A549 (cell line): ENCODE results near the gene OSBPL8. TPM values are rescaled to one million over a fixed set of nuclear protein-coding genes. Genes with fewer than 3 reads are reported as not detected.

Experiments used
- ATAC-seq, 2 experiments: fragments of 200-7000 bp in 1 of 2; fragments of >200 bp in 1 of 2; cut with Nextera tagmentation in 1 of 2; cut with Tn5 transposase in 1 of 2; 3 replicates each; pipeline versions ENCODE4 v1.8.0 to v1.9.1; 2018 to 2020; ENCODE audit warnings: mild to moderate bottlenecking in 1 of 2, moderate library complexity in 1 of 2
- CTCF ChIA-PET: fragments of 300-600 bp; sonication (Branson Sonifier 250); formaldehyde crosslinking; extraction: SDS; loops from one replicate; lab custom pipeline; 2021; ENCODE audit warnings: antibody characterized with exemption, inconsistent platforms; lab: Yijun Ruan, JAX
- POLR2A ChIA-PET: fragments of 350-600 bp; formaldehyde crosslinking; extraction: SDS; loops from one replicate; lab custom pipeline; 2021; ENCODE audit warnings: antibody characterized with exemption, inconsistent platforms; lab: Yijun Ruan, JAX
- DNase-seq, 2 experiments: peaks; one replicate each; pipeline versions ENCODE4 v3.0.0 to v3.0.0-alpha.2; 2011 to 2016; ENCODE audit warnings: low read depth in 1 of 2, low spot score in 1 of 2
- FAIRE-seq: peaks from 2 replicates; lab custom pipeline; 2011; peaks lifted over from hg19 to GRCh38; lab: Jason Lieb, UNC
- H3K27ac ChIP-seq, 2 experiments: fragments of >200 bp; sonication (Bioruptor Twin); formaldehyde crosslinking; 3 replicates each; pipeline ENCODE4 v1.5.1; 2016 to 2017
- H3K4me1 ChIP-seq: fragments of >200 bp; sonication (Bioruptor Twin); formaldehyde crosslinking; 3 replicates; pipeline ENCODE4 v1.6.1; 2016
- H3K4me2 ChIP-seq: fragments of >200 bp; sonication (Bioruptor Twin); formaldehyde crosslinking; 3 replicates; pipeline ENCODE4 v1.6.1; 2016
- H3K4me3 ChIP-seq: fragments of >200 bp; sonication (Bioruptor Twin); formaldehyde crosslinking; 3 replicates; pipeline ENCODE4 v1.5.1; 2016
- H3K9me3 ChIP-seq: fragments of >200 bp; sonication (Bioruptor Twin); formaldehyde crosslinking; 3 replicates; pipeline ENCODE4 v1.6.1; 2016
- BCL3 ChIP-seq: fragments of >200 bp; sonication (Bioruptor Twin); formaldehyde crosslinking; IDR thresholded peaks from 3 replicates; pipeline ENCODE4 v1.6.1; 2016
- CHD2 ChIP-seq: fragments of 150-350 bp; IDR thresholded peaks from 2 replicates; pipeline ENCODE4 v1.6.1; 2014; ENCODE audit warnings: low read length; ENCODE audit not compliant: partially characterized antibody
- EHMT2 ChIP-seq: fragments of 200-600 bp; sonication (generic); IDR thresholded peaks from 2 replicates; pipeline ENCODE4 v1.6.1; 2016; ENCODE audit warnings: antibody characterized with exemption, low read depth, mild to moderate bottlenecking, moderate library complexity
- ELK1 ChIP-seq: fragments of 150-350 bp; IDR thresholded peaks from 2 replicates; pipeline ENCODE4 v1.6.1; 2014; ENCODE audit warnings: low read depth, mild to moderate bottlenecking, low read length
- EP300 ChIP-seq, 2 experiments: fragments of >200 bp; sonication (Bioruptor Twin); formaldehyde crosslinking; IDR thresholded peaks; 2 replicates in 1 of 2; 3 replicates in 1 of 2; pipeline ENCODE4 v1.6.1; 2016 to 2017
- ESRRA ChIP-seq: fragments of 150-350 bp; IDR thresholded peaks from 2 replicates; pipeline ENCODE4 v1.6.1; 2014; ENCODE audit warnings: mild to moderate bottlenecking, low read length, borderline replicate concordance
- FOSL2 ChIP-seq, 2 experiments: fragments of 450-650 bp in 1 of 2; fragments of >200 bp in 1 of 2; sonication (Bioruptor Twin) in 1 of 2; formaldehyde crosslinking; IDR thresholded peaks; 2 replicates each; pipeline versions ENCODE4 v1.5.0 to v1.6.1; 2016 to 2020; ENCODE audit warnings: mild to moderate bottlenecking in 1 of 2, moderate library complexity in 1 of 2
- HDAC2 ChIP-seq: fragments of 200-600 bp; sonication (generic); IDR thresholded peaks from 2 replicates; pipeline ENCODE4 v1.6.1; 2016
- HOXB13 ChIP-seq: fragments of 250-450 bp; sonication (Bioruptor Pico); IDR thresholded peaks from 2 replicates; pipeline ENCODE4 v1.5.0; 2020; ENCODE audit warnings: low read depth, mild to moderate bottlenecking, moderate library complexity
- JUN ChIP-seq, 2 experiments: fragments of >200 bp; sonication (Bioruptor Twin); formaldehyde crosslinking; IDR thresholded peaks; 2 replicates in 1 of 2; 3 replicates in 1 of 2; pipeline ENCODE4 v1.6.1; 2016 to 2017
- KDM1A ChIP-seq: fragments of 200-600 bp; sonication (generic); IDR thresholded peaks from 2 replicates; pipeline ENCODE4 v1.6.1; 2016; ENCODE audit warnings: low read depth, mild to moderate bottlenecking
- KDM5A ChIP-seq: fragments of 200-600 bp; sonication (generic); IDR thresholded peaks from 2 replicates; pipeline ENCODE4 v1.6.1; 2016; ENCODE audit warnings: antibody characterized with exemption, mild to moderate bottlenecking
- MAFK ChIP-seq: fragments of 450-650 bp; IDR thresholded peaks from 2 replicates; pipeline ENCODE4 v1.6.1; 2014; ENCODE audit not compliant: partially characterized antibody
- MAX ChIP-seq: IDR thresholded peaks from 2 replicates; pipeline ENCODE4 v1.6.1; 2012
- PBX3 ChIP-seq: IDR thresholded peaks from 2 replicates; pipeline ENCODE4 v1.6.1; 2012
- PHF8 ChIP-seq: fragments of 200-600 bp; sonication (generic); IDR thresholded peaks from 2 replicates; pipeline ENCODE4 v1.6.1; 2016; ENCODE audit warnings: low read depth, mild to moderate bottlenecking, antibody characterized with exemption, moderate library complexity, borderline replicate concordance
- POLR2A ChIP-seq: IDR thresholded peaks from 2 replicates; pipeline ENCODE4 v1.6.1; 2012; ENCODE audit warnings: mild to moderate bottlenecking, low read length
- RAD21 ChIP-seq, 2 experiments: fragments of >200 bp in 1 of 2; sonication (Bioruptor Twin) in 1 of 2; formaldehyde crosslinking in 1 of 2; IDR thresholded peaks in 1 of 2; conservative IDR thresholded peaks in 1 of 2; 2 replicates in 1 of 2; 3 replicates in 1 of 2; pipeline ENCODE4 v1.6.1; 2012 to 2018; ENCODE audit warnings: inconsistent platforms in 1 of 2
- RFX5 ChIP-seq: fragments of 450-650 bp; IDR thresholded peaks from 2 replicates; pipeline ENCODE4 v1.7.1; 2014; ENCODE audit warnings: antibody characterized with exemption, mild to moderate bottlenecking, moderate library complexity
- ZNF302 ChIP-seq: fragments of 250-450 bp; sonication (Bioruptor Pico); IDR thresholded peaks from 2 replicates; pipeline ENCODE4 v1.9.0; 2021; ENCODE audit warnings: inconsistent platforms, mild to moderate bottlenecking, moderate library complexity
- WGBS: methylation state at CpG from one replicate; pipeline ENCODE4 v1.1.6; 2017; ENCODE audit errors: missing lambda C conversion rate; 5-methylcytosine and 5-hydroxymethylcytosine counted together
- polyA plus RNA-seq, 4 experiments: library from polyadenylated mRNA; depleted of rRNA in 3 of 4; stranded (reverse); fragments of >200 nt; fragmentation: RNase III in 1 of 4; extraction: RNeasy Plus Mini Kit Qiagen cat#74134 plus additional on column Dnase treatment in 1 of 4; gene quantifications; 2 replicates in 3 of 4; 3 replicates in 1 of 4; pipeline ENCODE4 v1.2.3, GENCODE V29; 2011 to 2017

OSBPL8 gene
- polyA plus RNA-seq, 2 of the 4 experiments (the other 2 are of a cell fraction): 15.4 to 43.2 TPM

- TF ChIP-seq PHF8 (no peak), ZNF302 (no peak), ESRRA (no peak), KDM5A (no peak), BCL3 (no peak), KDM1A (no peak), HDAC2 (no peak), RAD21 (conservative IDR thresholded peaks at IDR 0.05 in 1 of 2, IDR thresholded peaks at IDR 0.05 in 1 of 2) (no peak), FOSL2 (IDR thresholded peaks at IDR 0.05) (no peak), FOSL2 (CRISPR knock-in tag; IDR thresholded peaks at IDR 0.05) (no peak), PBX3 (no peak)
- FAIRE-seq (no peak), ATAC-seq (no peak), DNase-seq (no peak)
- Histone ChIP-seq H3K9me3 (peaks cover 26% of the 10 kb centered on the region), H3K4me1 (no peaks in the 10 kb centered on the region), H3K27ac (no peak overlapping the region), H3K4me2 (no peak overlapping the region), H3K4me3 (no peak overlapping the region)
- 70% methylated on average over 1 of the region's 1 CpG for WGBS
- POLR2A ChIA-PET: no interaction called here
- CTCF ChIA-PET: no interaction called here
Observed at GRCh38 chr12:76424941-76425340, 134.6 kb downstream of the OSBPL8 start.

- H3K27ac ChIP-seq: no peak overlapping the region
- no peaks in the 10 kb centered on the region for H3K4me1 ChIP-seq
- H3K4me3 ChIP-seq: no peak overlapping the region
- CTCF ChIA-PET: interaction anchor here (0.8 kb wide), 1 partner anchor 8 kb away, joined by 3 read pairs; no protein-coding TSS in a partner anchor
- FAIRE-seq: no peak
- POLR2A ChIA-PET: no interaction called here
- H3K9me3 ChIP-seq: peaks cover 26% of the 10 kb centered on the region
- no peak for ATAC-seq
- no peak for DNase-seq
- TF ChIP-seq CHD2 (no peak), MAFK (peak; percentile 89), RFX5 (no peak), EP300 (IDR thresholded peaks at IDR 0.05) (no peak), POLR2A (no peak), JUN (IDR thresholded peaks at IDR 0.05) (no peak)
- 82% methylated on average over 9 of the region's 9 CpGs for whole genome bisulfite sequencing
- no peak overlapping the region for H3K4me2 ChIP-seq
Observed at GRCh38 chr12:76422543-76423438, 136.8 kb downstream of the OSBPL8 start.

GRCh38 chr12:76422154-76422542, 137.4 kb downstream of the OSBPL8 start:
- ChIA-PET POLR2A (no interaction called here), CTCF (interaction anchor here (0.7 to 0.8 kb wide), 2 partner anchors 9 to 75 kb away, joined by 3 read pairs; no protein-coding TSS in a partner anchor)
- H3K4me3 ChIP-seq: no peak overlapping the region
- FAIRE-seq: no peak
- no peak for ATAC-seq
- no peak for TF ChIP-seq BCL3
- no peak for TF ChIP-seq ZNF302
- no peak for TF ChIP-seq CHD2
- TF ChIP-seq EHMT2: no peak
- TF ChIP-seq ESRRA: no peak
- TF ChIP-seq ELK1: no peak
- TF ChIP-seq HOXB13 (CRISPR knock-in tag): no peak
- no peak for TF ChIP-seq MAX
- H3K4me2 ChIP-seq: no peak overlapping the region
- peaks cover 26% of the 10 kb centered on the region for H3K9me3 ChIP-seq
- no peak overlapping the region for H3K27ac ChIP-seq
- 91% methylated on average over 2 of the region's 2 CpGs for WGBS
- DNase-seq: no peak
- no peaks in the 10 kb centered on the region for H3K4me1 ChIP-seq
